ENCODE measurements around the gene DOCK4.

DNA sequence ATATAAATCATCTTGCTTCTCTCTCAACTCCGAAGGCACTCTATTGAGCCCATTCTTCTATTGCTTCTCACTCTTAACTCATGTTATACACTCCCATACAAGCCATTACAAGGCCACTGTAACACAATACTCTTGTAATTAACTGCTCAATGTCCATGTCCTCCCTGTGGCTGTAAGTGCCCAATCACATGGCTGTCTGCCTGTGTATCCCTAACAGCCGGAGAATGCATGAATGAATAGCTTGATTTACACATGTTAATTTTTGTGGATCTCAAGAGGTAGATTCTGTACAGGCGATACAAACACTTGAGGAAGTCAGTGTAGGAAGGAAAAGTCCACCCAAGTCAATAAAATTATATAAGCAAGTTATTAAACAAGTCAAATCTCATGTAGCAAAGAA is 215.6 kb downstream of the DOCK4 start:
- no peak for TF ChIP-seq YY1 (IDR thresholded peaks at IDR 0.05; ENCODE audit: insufficient read depth, insufficient read length)
- no peak for TF ChIP-seq ZNF274 (IDR thresholded peaks at IDR 0.05; ENCODE audit: low read depth, low read length)
- TF ChIP-seq SUZ12 (IDR thresholded peaks at IDR 0.05; ENCODE audit: extremely low read depth, insufficient read depth, insufficient read length): no peak

All from NT2/D1 (cell line).